Stimulated activated naive B cell treated with anti-CD40 and anti-IgM and Interleukin-4, amounts not matched to agents 10 μg/mL and 1 μg/mL and 100 μg/mL, for 72 hours (primary cell): ENCODE measurements around the gene TMEM181.
"Not testable (repeated sequence)": the region's sequence is repeated elsewhere in the genome, so short reads cannot be mapped to it uniquely, and the experiment has no call there.

Source experiments
- ATAC-seq, 2 donors: fragments of 150-1000 bp; cut with Tn5 transposase; replicated peaks; 2 replicates each; pipeline ENCODE4 v1.10.0; 2021; ENCODE audit warnings: moderate library complexity in 1 of 2
- DNase-seq: peaks from one replicate; pipeline ENCODE4 v3.0.0; 2021
- H3K27ac Mint-ChIP-seq: one replicate; pipeline ENCODE4 v1.8.0; 2022; ENCODE audit warnings: mild to moderate bottlenecking, mixed read lengths
- H3K27me3 Mint-ChIP-seq, 2 donors: one replicate each; pipeline ENCODE4 v1.8.0; 2022; ENCODE audit warnings: mixed read lengths in 2 of 2
- H3K36me3 Mint-ChIP-seq, 2 donors: one replicate each; pipeline ENCODE4 v1.8.0; 2022; ENCODE audit warnings: mixed read lengths in 2 of 2, mild to moderate bottlenecking in 1 of 2
- H3K4me1 Mint-ChIP-seq, 2 donors: one replicate each; pipeline ENCODE4 v1.8.0; 2022; ENCODE audit warnings: mixed read lengths in 2 of 2, mild to moderate bottlenecking in 1 of 2
- H3K4me3 Mint-ChIP-seq, 2 donors: one replicate each; pipeline ENCODE4 v1.8.0; 2022; ENCODE audit warnings: mild to moderate bottlenecking in 2 of 2, mixed read lengths in 2 of 2, moderate library complexity in 1 of 2
- H3K9me3 Mint-ChIP-seq, 2 donors: one replicate each; pipeline ENCODE4 v1.8.0; 2022; ENCODE audit warnings: mixed read lengths in 2 of 2, mild to moderate bottlenecking in 1 of 2

Gene TMEM181

GRCh38 chr6:158645064-158646022 lies 85.5 kb downstream of the TMEM181 start:
- DNase-seq (no peak), ATAC-seq (no peak)
- Mint-ChIP-seq H3K36me3 (peaks cover 7 to 13% of the 10 kb centered on the region in 2 donors), H3K27ac (peak overlapping the region; percentile 92), H3K27me3 (no peaks in the 10 kb centered on the region), H3K4me3 (peak overlapping the region; percentile 88 to 95), H3K9me3 (no peaks in the 10 kb centered on the region), H3K4me1 (peaks cover 35 to 55% of the 10 kb centered on the region in 2 donors)

GRCh38 chr6:158646023-158646910 lies 86.4 kb downstream of the TMEM181 start:
- DNase-seq (no peak), ATAC-seq (no peak)
- Mint-ChIP-seq H3K4me1 (peaks cover 30 to 50% of the 10 kb centered on the region in 2 donors), H3K36me3 (peaks cover 3 to 8% of the 10 kb centered on the region in 2 donors), H3K27me3 (no peaks in the 10 kb centered on the region), H3K4me3 (peak overlapping the region; percentile 88 to 95), H3K9me3 (no peaks in the 10 kb centered on the region), H3K27ac (no peak overlapping the region)

- Mint-ChIP-seq H3K27ac (peak overlapping the region; percentile 25), H3K9me3 (no peaks in the 10 kb centered on the region), H3K27me3 (no peaks in the 10 kb centered on the region), H3K4me3 (no peak overlapping the region), H3K36me3 (peaks cover 0 to 5% of the 10 kb centered on the region in 2 donors), H3K4me1 (peaks cover 29 to 47% of the 10 kb centered on the region in 2 donors)
- no peak for ATAC-seq
- no peak for DNase-seq
These were observed 87.6 kb downstream of the TMEM181 start for GRCh38 chr6:158647501-158647900.

- ATAC-seq (peak; percentile 23 to 35), DNase-seq (no peak)
- peaks cover 33 to 51% of the 10 kb centered on the region in 2 donors for H3K4me1 Mint-ChIP-seq
- H3K36me3 Mint-ChIP-seq: peaks cover 0 to 11% of the 10 kb centered on the region in 2 donors
- peak overlapping the region; percentile 78 to 85 for H3K4me3 Mint-ChIP-seq
- H3K9me3 Mint-ChIP-seq: no peaks in the 10 kb centered on the region
- peak overlapping the region; percentile 97 for H3K27ac Mint-ChIP-seq
- no peaks in the 10 kb centered on the region for H3K27me3 Mint-ChIP-seq
These were observed 88.8 kb downstream of the TMEM181 start for GRCh38 chr6:158648682-158649131.

GRCh38 chr6:158649289-158650143 lies 89.6 kb downstream of the TMEM181 start, which contains the start of gene SYTL3:
TSS of gene SYTL3 (plus strand) at chr6:158650054. CDS start at chr6:158663269, 13,215 bp downstream.
- Mint-ChIP-seq H3K36me3 (peaks cover 5 to 18% of the 10 kb centered on the region in 2 donors), H3K4me3 (peak within 1 kb of the TSS; percentile 78 to 85), H3K27ac (peak within 1 kb of the TSS; percentile 97), H3K27me3 (peaks cover 5 to 6% of the 10 kb centered on the region in 2 donors), H3K4me1 (peaks cover 40 to 59% of the 10 kb centered on the region in 2 donors), H3K9me3 (no peaks in the 10 kb centered on the region)
- peak; percentile 73 for ATAC-seq
- DNase-seq: peak; percentile 88

- not testable (repeated sequence) for ATAC-seq
These were observed 92.3 kb downstream of the TMEM181 start for GRCh38 chr6:158651981-158652737.

GRCh38 chr6:158653577-158654354 lies 93.9 kb downstream of the TMEM181 start:
- Mint-ChIP-seq H3K4me1 (peaks cover 32 to 51% of the 10 kb centered on the region in 2 donors), H3K9me3 (no peaks in the 10 kb centered on the region), H3K36me3 (peaks cover 16 to 37% of the 10 kb centered on the region in 2 donors), H3K4me3 (peak overlapping the region; percentile 61 to 62), H3K27me3 (peaks cover 22 to 25% of the 10 kb centered on the region in 2 donors), H3K27ac (peak overlapping the region; percentile 92)
- DNase-seq (peak; percentile 84), ATAC-seq (peak; percentile 53 to 69)

More at GRCh38 chr6:158651981-158652737, 92.3 kb downstream of the TMEM181 start:
- not testable (repeated sequence) for DNase-seq, H3K4me3 Mint-ChIP-seq, H3K9me3 Mint-ChIP-seq
- Mint-ChIP-seq H3K36me3 (peaks cover 16 to 37% of the 10 kb centered on the region in 2 donors), H3K4me1 (peaks cover 36 to 55% of the 10 kb centered on the region in 2 donors), H3K27me3 (peaks cover 22 to 25% of the 10 kb centered on the region in 2 donors), H3K27ac (peak overlapping the region; percentile 92)

GRCh38 chr6:158654498-158654897 lies 94.6 kb downstream of the TMEM181 start:
- Mint-ChIP-seq H3K27ac (peak overlapping the region; percentile 92), H3K4me3 (no peak overlapping the region)
- no peak for DNase-seq

GRCh38 chr6:158654960-158655489 lies 95.1 kb downstream of the TMEM181 start:
- H3K9me3 Mint-ChIP-seq: no peaks in the 10 kb centered on the region
- peak overlapping the region; percentile 92 for H3K27ac Mint-ChIP-seq
- H3K4me1 Mint-ChIP-seq: peaks cover 20 to 46% of the 10 kb centered on the region in 2 donors
- H3K4me3 Mint-ChIP-seq: no peak overlapping the region
- peaks cover 16 to 44% of the 10 kb centered on the region in 2 donors for H3K36me3 Mint-ChIP-seq
- H3K27me3 Mint-ChIP-seq: peaks cover 22 to 25% of the 10 kb centered on the region in 2 donors
- no peak for DNase-seq
- no peak for ATAC-seq

More at GRCh38 chr6:158654498-158654897, 94.6 kb downstream of the TMEM181 start:
- Mint-ChIP-seq H3K4me1 (peaks cover 25 to 46% of the 10 kb centered on the region in 2 donors), H3K36me3 (peaks cover 16 to 44% of the 10 kb centered on the region in 2 donors), H3K27me3 (peaks cover 22 to 25% of the 10 kb centered on the region in 2 donors), H3K9me3 (no peaks in the 10 kb centered on the region)
- no peak for ATAC-seq

- peaks cover 25 to 51% of the 10 kb centered on the region in 2 donors for H3K4me1 Mint-ChIP-seq
- H3K36me3 Mint-ChIP-seq: peaks cover 16 to 44% of the 10 kb centered on the region in 2 donors
- no peaks in the 10 kb centered on the region for H3K9me3 Mint-ChIP-seq
- H3K4me3 Mint-ChIP-seq: no peak overlapping the region
- peaks cover 22 to 25% of the 10 kb centered on the region in 2 donors for H3K27me3 Mint-ChIP-seq
- DNase-seq (no peak), ATAC-seq (no peak)
- no peak overlapping the region for H3K27ac Mint-ChIP-seq
These were observed 95.9 kb downstream of the TMEM181 start for GRCh38 chr6:158655569-158656450.

GRCh38 chr6:158656986-158657385 lies 97.1 kb downstream of the TMEM181 start:
- not testable (repeated sequence) for H3K27ac Mint-ChIP-seq, H3K4me3 Mint-ChIP-seq, ATAC-seq, DNase-seq, H3K9me3 Mint-ChIP-seq
- Mint-ChIP-seq H3K27me3 (peaks cover 22 to 25% of the 10 kb centered on the region in 2 donors), H3K4me1 (peaks cover 25 to 51% of the 10 kb centered on the region in 2 donors), H3K36me3 (peaks cover 16 to 44% of the 10 kb centered on the region in 2 donors)
